Measurements from ENCODE around the gene ATE1. TPM values are rescaled to one million over a fixed set of nuclear protein-coding genes. Genes with fewer than 3 reads are reported as not detected.
A peak's percentile ranks its signal among the peaks of the same experiment; 100 is the strongest.

ATE1 gene
- polyA plus RNA-seq, 5 donors, result 21.4 to 40.1 (median 36.8) TPM

- DNase-seq, result no peak
Observed at GRCh38 chr10:121886181-121886580, 41.6 kb downstream of the ATE1 start.

DNA sequence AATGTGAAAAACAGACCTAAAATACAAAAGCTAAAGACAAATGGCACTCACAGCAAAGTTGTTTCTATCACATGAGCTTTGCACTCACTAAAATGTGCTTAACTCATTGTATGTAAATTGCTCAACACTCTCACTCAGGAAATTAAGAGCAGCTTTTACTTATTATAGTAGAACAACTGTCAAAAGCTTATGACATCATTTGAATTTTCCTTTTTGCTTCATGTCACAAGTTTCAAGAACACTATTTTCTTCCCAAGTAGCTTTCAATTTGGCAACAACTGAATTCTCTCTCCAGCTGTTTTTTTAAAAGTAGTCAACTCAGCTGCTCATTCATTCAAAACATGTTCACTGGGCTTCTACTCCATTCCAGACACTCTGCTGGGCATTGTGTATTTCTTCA is 46.9 kb downstream of the ATE1 start:
- peak; percentile 45 to 71 for DNase-seq

GRCh38 chr10:121879476-121879875 is 48.4 kb downstream of the ATE1 start:
- no peak for DNase-seq

DNA sequence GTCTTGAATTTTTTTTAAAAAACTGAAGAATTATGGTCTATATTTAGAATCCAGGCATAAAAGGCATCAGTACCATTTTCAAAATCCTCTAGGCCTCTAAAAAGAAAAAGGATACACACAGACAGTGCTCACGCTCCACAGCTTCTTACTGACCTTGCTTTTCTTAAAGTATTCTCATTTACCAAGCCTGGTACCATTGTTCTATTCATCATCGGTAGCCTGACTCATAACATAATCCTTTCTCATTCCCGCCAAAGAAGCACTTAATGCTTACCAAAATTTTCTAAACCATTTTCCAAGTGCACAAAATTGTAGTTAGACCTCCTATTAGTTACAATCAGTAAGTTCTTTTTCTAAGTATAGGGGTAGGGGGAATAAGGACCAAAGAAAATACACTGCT is 54.6 kb downstream of the ATE1 start:
- no peak for DNase-seq

DNA sequence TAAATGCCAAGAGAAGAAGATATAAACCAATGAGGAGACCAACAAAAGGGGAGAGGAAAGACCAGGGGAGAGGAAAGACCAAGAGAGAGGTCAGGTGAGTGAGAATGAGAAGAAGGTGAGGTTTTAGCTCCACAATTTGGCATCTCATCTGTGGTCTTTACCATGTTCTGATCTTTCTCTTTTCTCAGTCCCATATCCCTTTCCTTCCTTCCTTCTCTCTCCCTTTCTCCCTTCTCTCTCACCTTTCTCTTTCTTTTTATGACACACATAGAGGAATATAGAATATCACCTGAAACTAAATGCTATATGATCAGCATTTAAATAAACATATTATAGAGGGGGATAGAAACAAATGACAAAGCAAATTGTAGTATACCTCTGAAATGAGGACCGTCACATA is 57.4 kb downstream of the ATE1 start:
- no peak for DNase-seq

DNA sequence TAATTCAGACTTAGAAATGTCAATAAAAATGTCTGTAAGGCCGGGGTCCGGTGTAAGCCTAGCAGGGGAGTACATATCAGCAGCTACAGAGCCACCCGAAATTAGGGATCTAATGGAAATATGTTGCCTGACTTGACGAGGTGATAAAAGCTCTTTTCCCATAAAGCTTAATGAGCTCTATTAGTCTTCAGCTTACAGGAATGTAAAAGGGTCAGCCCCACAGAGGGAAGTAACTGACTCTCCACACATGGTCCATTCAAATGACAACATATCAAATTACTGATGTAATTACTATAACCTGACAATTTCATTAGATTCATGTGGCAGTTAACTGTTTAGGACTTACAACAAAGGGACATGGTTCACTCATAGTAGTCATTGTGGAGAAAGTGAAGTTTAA is 62.3 kb downstream of the ATE1 start:
- no peak for DNase-seq

GRCh38 chr10:121864653-121865052 is 63.2 kb downstream of the ATE1 start:
- no peak for DNase-seq

- no peak for DNase-seq
Observed at GRCh38 chr10:121864168-121864567, 63.7 kb downstream of the ATE1 start.

GRCh38 chr10:121862649-121863048 is 65.2 kb downstream of the ATE1 start:
- DNase-seq, result no peak

- DNase-seq, result no peak
Observed at GRCh38 chr10:121862042-121862441, 65.8 kb downstream of the ATE1 start.

- DNase-seq, result no peak
Observed at GRCh38 chr10:121860810-121861209, 67.0 kb downstream of the ATE1 start.

DNA sequence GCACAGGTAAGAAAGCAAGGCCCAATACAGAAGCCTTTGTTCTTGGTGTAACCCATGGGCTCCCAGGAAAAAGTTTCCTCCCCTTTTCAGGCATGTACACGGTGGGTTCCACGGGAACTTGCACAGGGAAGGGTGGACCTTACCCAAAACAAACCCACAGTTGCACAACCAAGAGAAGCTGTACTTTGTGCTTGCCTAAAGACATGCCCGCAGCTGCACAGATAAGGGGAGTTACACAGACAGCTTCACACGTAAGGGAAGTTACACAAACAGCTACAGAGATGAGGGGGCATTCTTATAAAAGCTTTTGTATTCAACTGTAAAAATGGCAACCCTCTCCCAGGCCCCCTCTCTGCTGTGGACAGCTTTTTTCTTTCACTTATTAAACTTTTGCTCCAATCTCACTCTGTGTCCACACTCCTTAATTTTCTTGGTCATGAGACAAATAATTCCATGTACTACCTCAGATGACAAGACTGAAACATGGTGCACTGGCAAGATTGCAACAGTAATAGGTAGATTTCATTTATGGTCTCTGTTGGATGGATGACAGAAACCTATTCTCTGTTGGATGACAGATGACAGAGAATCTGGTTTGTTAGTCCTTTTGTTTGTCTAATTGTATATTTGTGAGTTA is 72.9 kb downstream of the ATE1 start:
- DNase-seq, result no peak

- no peak for DNase-seq
Observed at GRCh38 chr10:121853950-121854349, 73.9 kb downstream of the ATE1 start.

DNA sequence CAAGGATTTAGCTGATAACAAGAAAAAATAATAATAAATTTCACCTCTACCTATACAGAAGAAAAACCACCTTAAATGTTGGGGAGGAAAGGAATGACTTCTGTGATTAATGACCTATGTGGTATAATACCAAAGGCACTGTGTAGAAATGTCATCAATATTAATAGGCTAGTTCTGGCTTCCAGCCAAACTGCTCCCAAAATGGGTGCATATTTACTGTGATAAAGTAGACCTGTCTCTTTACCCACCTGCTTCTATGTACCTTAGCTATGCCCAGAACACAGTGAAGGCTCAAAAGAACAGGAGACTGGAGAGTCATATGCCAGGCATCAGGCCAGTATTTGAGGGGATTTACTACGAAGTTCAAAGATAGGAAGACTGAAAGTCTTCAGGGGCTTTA is 76.0 kb downstream of the ATE1 start:
- DNase-seq, result no peak

GRCh38 chr10:121848082-121848481 is 79.7 kb downstream of the ATE1 start:
- no peak for DNase-seq

DNA sequence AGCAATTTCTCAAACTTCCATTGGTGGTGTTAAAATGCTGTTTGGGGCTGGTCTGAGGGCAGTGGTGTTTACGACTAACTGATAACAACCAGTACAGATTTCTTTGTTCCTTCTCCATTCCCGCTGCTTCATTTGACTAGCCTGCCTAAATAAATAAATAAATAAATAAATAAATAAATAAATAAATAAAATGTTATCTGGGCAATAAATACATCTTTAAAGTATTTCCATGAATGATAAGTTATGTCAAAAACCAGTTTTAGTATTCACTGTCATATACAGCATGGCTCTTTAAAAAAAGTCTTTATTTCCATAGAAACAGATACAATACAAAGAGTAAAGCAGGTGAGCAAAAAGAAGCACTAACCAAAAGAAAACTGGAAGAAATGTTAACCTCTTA is 81.3 kb downstream of the ATE1 start:
- no peak for DNase-seq

DNA sequence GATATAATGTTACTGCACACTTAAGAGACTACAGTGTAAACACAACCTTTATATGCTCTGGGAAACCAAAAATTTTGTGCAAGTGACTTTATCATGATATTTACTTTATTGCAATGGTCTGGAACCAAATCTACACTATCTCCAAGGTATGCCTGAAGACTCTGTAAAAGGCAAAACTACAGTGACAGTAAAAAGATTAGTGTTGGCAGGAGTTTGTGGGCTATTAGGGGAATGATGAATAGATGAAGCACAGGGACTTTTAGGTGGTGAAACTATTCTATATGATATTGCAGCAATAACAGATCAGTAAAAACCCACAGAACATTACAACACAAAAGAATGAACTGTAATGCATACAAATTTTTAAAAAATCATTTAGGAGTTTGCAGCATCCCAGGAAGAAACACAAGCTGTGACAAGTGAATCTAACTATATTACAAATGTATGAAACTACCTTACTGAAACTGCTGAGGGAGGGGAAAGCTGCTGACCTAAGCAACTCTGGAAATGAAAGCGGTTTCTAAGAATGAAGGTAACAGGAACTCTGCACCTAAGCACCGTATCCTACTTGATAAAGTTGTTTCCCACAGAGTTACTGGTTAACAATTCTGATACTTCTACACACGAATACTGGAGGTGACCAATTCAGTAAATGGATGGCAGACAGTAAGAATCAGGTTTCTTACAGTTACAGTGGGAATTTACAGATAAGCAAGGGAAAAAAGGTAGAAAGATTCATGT is 82.6 kb downstream of the ATE1 start:
- DNase-seq, result no peak

DNA sequence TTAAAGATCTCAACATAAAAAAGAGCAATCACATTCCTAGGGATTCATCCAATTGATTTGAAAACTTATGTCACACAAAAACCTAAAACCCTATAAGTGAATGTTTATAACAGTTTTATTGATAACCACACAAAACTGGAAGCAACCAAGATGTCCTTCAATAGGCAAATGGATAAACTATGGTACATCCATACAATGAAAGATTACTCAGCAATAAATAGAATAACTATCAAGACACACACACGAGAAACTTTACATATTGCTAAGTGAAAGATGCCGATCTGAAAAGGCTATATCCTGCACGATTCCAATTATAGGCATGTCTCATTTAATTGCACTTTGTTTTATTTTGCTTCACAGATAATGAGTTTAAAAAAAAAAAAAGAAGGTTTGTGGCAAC is 83.3 kb downstream of the ATE1 start:
- no peak for DNase-seq

DNA sequence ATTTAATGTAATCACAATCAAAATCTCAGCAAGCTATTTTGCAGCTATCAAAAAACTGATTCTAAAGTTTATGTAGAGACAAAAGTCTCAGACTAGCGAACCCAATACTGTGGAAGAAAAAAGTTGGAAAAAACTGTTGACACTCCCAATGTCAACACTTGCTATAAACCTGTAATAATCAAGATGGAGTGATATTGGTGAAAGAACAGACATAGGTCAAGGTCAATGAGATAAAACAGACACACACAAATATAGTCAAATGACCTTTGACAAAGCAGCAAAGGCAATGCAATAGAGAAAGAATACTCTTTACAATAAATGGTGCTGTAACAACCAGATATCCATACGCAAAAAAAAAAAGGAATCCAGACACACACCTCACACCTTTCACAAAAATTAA is 84.5 kb downstream of the ATE1 start:
- DNase-seq, result no peak

DNA sequence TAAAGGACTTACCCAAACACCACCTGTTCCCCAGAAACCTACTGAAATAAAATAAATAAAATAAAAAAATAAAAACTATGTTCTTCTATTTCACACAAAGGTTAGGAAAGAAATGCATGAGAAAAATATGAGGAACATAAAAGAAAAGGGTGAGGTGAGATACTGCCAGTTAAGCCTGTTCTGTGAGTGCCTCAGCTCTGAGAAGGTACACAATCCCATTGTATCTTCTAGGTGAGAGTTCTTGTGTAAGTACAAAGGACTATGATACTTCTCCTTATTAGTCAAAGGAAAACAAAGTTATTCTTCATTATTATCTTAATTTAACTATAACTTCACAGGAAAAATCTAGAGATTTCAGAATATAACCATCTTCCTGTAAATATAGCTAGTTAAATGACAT is 86.0 kb downstream of the ATE1 start:
- DNase-seq, result no peak

- no peak for DNase-seq
Observed at GRCh38 chr10:121838931-121839330, 88.9 kb downstream of the ATE1 start.

- no peak for DNase-seq
Observed at GRCh38 chr10:121838149-121838548, 89.7 kb downstream of the ATE1 start.

- DNase-seq, result no peak
Observed at GRCh38 chr10:121836171-121836570, 91.7 kb downstream of the ATE1 start.

DNA sequence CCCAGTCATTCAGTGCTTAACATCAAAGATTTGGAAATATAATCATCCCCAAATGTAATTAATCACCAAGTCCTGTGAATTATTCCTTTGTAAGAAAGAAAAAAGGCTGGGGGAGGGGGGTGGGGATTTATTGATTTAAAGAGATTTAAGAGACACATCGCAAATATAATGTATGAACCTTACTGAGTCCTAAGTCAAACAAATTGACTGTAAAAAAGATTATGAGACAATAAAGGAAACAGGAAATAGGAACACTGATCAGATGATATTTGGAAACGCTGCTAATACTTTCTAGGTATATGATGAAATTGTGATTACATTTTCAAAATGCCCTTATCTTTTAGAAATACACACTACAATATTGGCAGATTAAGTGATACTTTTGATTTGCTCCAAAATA is 92.5 kb downstream of the ATE1 start:
- no peak for DNase-seq
